Adipose tissue (tissue), 3 donors: ENCODE results near the gene CAMTA1. TPM values are rescaled to one million over a fixed set of nuclear protein-coding genes. Genes with fewer than 3 reads are reported as not detected.

Experiments used
- H3K27ac ChIP-seq: one replicate; pipeline ENCODE4 v1.5.1; 2013; ENCODE audit warnings: low read depth, low read length
- WGBS, 3 donors: extraction: QIAGEN DNeasy Blood & Tissue Kit; methylation state at CpG; one replicate each; pipeline ENCODE4 v1.1.7; 2013; 5-methylcytosine and 5-hydroxymethylcytosine counted together
- polyA plus RNA-seq, 3 donors: library from polyadenylated mRNA; stranded (reverse); fragments of 200-250 nt; gene quantifications; one replicate each; pipeline ENCODE4 v1.2.3, GENCODE V29; 2013
- donor health status: healthy with polysubstance abuse.
- donor health status: Bipolar disorder and iron deficiency.
- donor health status: healthy.

The CAMTA1 gene
- polyA plus RNA-seq, 3 donors = 25.7 to 111 (median 60.2) TPM

GRCh38 chr1:7574121-7575040 lies 789.1 kb downstream of the CAMTA1 start:
- WGBS, 3 donors = 33 to 70% (median 66%) methylated on average over 26 of the region's 26 CpGs
- no peak overlapping the region for H3K27ac ChIP-seq

- 80 to 97% (median 82%) methylated on average over 2 of the region's 2 CpGs for WGBS, 3 donors
- H3K27ac ChIP-seq = no peak overlapping the region
Measured at GRCh38 chr1:7575041-7575400, 789.8 kb downstream of the CAMTA1 start.

GRCh38 chr1:7576946-7577657 lies 791.8 kb downstream of the CAMTA1 start:
- H3K27ac ChIP-seq = no peak overlapping the region
- 53 to 61% (median 60%) methylated on average over 14 of the region's 14 CpGs for WGBS, 3 donors

GRCh38 chr1:7578206-7578605 lies 793.0 kb downstream of the CAMTA1 start:
- WGBS, 3 donors = 91 to 95% (median 92%) methylated on average over 15 of the region's 15 CpGs
- H3K27ac ChIP-seq = no peak overlapping the region

- no peak overlapping the region for H3K27ac ChIP-seq
- WGBS, 3 donors = 92 to 95% (median 92%) methylated on average over 8 of the region's 8 CpGs
Measured at GRCh38 chr1:7579016-7579415, 793.8 kb downstream of the CAMTA1 start.

GRCh38 chr1:7579831-7580804 lies 794.9 kb downstream of the CAMTA1 start:
- no peak overlapping the region for H3K27ac ChIP-seq
- 89 to 92% (median 90%) methylated on average over 15 to 18 of the region's 18 CpGs for WGBS, 3 donors

GRCh38 chr1:7580923-7581753 lies 795.9 kb downstream of the CAMTA1 start:
- no peak overlapping the region for H3K27ac ChIP-seq
- 63 to 71% (median 67%) methylated on average over 18 of the region's 18 CpGs for WGBS, 3 donors

GRCh38 chr1:7581754-7582459 lies 796.7 kb downstream of the CAMTA1 start:
- 63 to 80% (median 71%) methylated on average over 13 of the region's 13 CpGs for WGBS, 3 donors
- no peak overlapping the region for H3K27ac ChIP-seq

GRCh38 chr1:7582460-7582972 lies 797.3 kb downstream of the CAMTA1 start:
- WGBS, 3 donors = 89 to 95% (median 91%) methylated on average over 4 of the region's 4 CpGs
- no peak overlapping the region for H3K27ac ChIP-seq

- 80 to 91% (median 85%) methylated on average over 15 of the region's 15 CpGs for WGBS, 3 donors
- no peak overlapping the region for H3K27ac ChIP-seq
Measured at GRCh38 chr1:7583291-7584096, 798.2 kb downstream of the CAMTA1 start.

GRCh38 chr1:7584157-7584556 lies 798.9 kb downstream of the CAMTA1 start:
- 92 to 94% (median 93%) methylated on average over 11 of the region's 11 CpGs for WGBS, 3 donors
- no peak overlapping the region for H3K27ac ChIP-seq

- WGBS, 3 donors = 90 to 93% (median 90%) methylated on average over 12 of the region's 12 CpGs
- no peak overlapping the region for H3K27ac ChIP-seq
Measured at GRCh38 chr1:7584643-7585042, 799.4 kb downstream of the CAMTA1 start.

- WGBS, 3 donors = 88 to 93% (median 91%) methylated on average over 14 of the region's 14 CpGs
- H3K27ac ChIP-seq = no peak overlapping the region
Measured at GRCh38 chr1:7585216-7585907, 800.1 kb downstream of the CAMTA1 start.

- no peak overlapping the region for H3K27ac ChIP-seq
- 45 to 72% (median 69%) methylated on average over 25 to 26 of the region's 26 CpGs for WGBS, 3 donors
Measured at GRCh38 chr1:7586031-7586941, 801.0 kb downstream of the CAMTA1 start.
